Subcutaneous adipose tissue (tissue), 4 donors: ENCODE results near the gene NPPA. TPM values are rescaled to one million over a fixed set of nuclear protein-coding genes. Genes with fewer than 3 reads are reported as not detected.

ENCODE experiments used
- total RNA-seq, 4 donors: library from RNA; depleted of rRNA; stranded (reverse); fragments of >200 nt; gene quantifications; one replicate each; pipeline ENCODE4 v1.1.0, GENCODE V29; 2016
- TF ChIP-seq, protein P1 (sequence below): fragments of 450-650 bp; IDR thresholded peaks from one replicate; pipeline ENCODE4 v1.5.1; 2016; ENCODE audit warnings: low read depth, mild to moderate bottlenecking, control low read depth, antibody characterized with exemption, moderate library complexity

The NPPA gene
- total RNA-seq, 4 donors from 2014 or later: not detected

DNA sequence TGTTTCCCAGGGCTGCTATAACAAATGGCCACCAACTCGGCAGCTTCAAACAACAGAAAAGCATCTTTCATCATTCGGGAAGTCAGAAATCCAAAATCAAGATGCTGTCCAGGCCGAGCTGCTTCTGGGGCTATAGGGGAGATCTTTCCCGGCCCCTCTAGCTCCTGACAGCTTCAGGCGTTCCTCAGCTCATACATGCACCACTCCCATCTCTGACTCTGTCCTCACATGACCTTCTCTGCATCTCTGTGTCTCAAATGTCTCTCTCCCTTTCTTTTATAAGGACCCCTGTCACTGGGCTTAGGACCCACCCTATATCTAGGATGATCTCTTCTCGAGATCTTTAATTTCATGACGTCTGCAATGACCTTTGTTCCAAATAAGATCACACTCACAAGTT lies 25.0 kb upstream of the NPPA start:
- TF ChIP-seq, protein P1, sequence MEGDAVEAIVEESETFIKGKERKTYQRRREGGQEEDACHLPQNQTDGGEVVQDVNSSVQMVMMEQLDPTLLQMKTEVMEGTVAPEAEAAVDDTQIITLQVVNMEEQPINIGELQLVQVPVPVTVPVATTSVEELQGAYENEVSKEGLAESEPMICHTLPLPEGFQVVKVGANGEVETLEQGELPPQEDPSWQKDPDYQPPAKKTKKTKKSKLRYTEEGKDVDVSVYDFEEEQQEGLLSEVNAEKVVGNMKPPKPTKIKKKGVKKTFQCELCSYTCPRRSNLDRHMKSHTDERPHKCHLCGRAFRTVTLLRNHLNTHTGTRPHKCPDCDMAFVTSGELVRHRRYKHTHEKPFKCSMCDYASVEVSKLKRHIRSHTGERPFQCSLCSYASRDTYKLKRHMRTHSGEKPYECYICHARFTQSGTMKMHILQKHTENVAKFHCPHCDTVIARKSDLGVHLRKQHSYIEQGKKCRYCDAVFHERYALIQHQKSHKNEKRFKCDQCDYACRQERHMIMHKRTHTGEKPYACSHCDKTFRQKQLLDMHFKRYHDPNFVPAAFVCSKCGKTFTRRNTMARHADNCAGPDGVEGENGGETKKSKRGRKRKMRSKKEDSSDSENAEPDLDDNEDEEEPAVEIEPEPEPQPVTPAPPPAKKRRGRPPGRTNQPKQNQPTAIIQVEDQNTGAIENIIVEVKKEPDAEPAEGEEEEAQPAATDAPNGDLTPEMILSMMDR: no peak

DNA sequence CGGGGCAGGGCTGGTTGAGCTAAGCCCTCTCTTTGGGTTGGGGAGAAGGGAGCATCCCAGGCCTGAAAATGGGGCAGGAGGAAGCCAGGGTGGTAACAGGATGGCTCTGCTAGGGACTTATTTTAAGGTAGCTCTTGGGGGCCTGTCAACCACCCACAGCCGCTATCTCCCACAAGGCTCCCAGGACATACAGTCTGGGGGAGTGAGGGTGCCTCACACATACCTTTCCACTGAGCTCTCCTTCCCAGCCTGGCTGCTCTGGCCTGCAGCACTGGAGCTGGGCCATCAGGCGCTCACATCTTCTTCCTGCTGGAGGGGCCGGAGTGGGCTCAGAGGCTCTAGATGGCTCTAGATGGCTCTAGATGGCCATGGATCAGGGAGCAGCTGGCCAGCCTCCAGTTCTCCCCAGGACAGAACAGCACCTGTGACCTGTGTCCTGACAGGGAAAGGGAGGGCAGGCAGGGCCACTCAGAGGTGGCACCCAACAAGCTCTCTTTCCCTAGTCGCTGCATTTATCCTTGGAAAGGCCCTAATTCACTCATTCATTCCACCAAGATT lies 22.1 kb upstream of the NPPA start:
- TF ChIP-seq, protein P1: no peak

DNA sequence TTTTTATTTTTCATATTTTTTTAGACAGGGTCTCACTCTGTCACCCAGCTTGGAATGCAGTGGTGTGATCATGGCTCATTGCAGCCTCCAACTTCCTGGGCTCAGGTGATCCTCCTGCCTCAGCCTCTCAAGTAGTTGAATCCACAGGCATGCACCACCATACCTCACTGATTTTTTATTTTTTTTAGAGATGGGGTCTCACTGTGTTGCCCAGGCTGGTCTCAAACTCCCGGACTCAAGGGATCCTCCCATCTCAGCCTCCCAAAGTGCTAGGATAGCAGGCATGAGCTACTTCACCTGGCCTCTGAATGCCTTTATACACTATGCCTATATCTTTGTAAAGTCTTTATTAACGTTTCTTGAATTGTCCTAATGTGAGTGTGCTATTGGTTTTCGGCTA lies 21.5 kb upstream of the NPPA start:
- TF ChIP-seq, protein P1: no peak

DNA sequence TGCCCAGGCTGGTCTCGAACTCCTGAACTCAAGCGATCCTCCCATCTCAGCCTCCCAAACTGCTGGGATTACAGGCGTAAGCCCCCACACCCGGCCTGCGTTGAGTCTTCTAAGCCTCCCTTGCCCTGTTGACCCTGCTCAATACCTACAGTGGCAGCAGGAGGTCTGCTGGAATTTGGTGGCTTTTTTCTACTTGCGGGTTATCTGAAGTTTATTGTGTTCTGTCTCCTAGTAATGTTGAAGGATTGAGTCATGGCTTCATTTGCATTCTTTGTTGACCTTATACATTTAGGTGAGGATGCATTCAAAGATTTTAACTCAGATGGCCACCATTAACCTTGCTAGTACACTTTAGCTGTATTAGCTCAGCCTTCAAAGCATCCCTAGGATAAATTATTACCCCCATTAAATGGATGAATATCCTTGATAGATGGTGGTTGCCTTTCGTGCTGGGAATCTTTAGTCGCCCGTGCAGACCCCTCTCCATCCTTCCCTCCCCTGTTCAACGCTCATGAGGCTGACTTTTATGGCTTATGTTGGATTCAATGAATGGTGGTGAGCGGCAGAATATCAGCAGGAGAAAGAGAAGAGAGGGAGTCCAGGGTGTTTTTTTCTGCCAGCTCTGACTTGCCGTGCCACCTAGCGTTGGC lies 20.9 kb upstream of the NPPA start:
- TF ChIP-seq, protein P1: no peak

DNA sequence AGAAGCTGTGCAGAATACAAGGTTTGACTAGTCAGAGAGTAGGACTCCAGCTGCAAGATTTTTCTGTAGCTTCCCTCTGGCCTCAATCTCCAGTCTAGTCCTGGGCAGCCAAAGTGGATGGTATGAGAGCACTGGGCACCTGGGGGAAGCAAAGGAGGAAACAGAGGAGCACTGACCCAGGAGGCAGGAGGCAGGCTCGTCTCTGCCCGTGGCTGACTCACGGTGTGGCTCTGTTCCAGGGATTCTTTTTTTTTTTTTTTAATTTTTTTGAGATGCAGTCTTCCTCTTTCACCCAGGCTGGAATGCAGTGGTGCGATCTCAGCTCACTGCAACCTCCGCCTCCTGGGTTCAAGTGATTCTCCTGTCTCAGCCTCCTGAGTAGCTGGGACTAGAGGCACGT lies 15.3 kb upstream of the NPPA start:
- TF ChIP-seq, protein P1: no peak

DNA sequence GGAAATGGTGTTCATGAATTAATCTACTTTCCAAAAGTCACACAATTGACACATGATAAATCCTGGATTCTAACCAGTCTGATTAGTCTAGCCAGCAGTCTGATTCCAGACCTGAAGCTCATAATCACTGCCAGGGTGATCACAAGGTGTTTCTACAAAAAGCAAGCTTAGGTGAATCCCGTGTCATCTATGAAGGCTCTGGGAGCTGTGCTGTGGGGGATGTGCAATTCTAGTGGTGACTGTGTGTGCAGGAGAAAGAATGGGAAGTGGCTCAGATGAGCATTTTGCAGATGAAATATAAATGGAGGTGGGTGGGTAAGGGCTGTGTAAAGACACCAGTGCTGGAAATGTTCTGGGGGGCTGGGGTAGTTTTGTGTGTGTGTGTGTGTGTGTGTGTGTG lies 13.0 kb upstream of the NPPA start:
- TF ChIP-seq, protein P1: no peak

DNA sequence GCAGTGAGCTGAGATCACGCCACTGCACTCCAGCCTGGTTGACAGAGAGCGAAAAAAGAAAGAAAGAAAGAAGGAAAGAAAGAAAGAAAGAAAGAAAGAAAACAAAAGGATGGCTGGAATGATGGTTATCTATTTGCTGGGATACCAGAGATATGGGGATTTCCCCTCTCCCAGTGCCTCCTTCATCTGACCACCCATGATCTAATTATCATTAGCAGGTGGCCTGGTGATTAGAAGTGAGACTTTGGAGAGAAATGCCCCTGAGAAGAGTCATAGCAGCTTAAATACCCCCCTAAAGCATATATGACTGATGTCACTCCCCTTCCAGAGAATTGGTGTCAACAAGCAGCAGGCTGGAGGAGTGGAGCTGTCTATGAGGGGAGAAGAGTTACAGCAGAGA lies 12.5 kb upstream of the NPPA start:
- TF ChIP-seq, protein P1: no peak
